ENCODE results near the gene HSPA12A.

DNA sequence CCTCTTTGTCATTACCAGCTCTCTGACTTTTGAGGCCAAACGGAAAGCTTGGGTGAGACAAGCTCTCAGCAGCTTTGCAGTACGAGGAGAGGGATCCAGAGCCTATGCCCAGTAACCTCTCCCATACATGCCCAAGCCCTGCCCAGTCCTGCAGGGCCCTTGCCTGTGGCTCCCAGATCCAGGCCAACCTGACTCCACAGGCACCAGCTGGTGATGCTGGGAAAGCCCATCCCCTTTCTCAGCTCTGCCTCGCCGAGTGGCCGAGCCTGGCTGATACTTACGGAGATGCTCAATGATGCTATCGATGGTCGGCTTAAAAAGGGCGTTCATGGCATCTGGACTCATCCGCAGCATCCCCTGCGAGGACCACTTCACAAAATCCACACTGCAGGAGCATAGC, 66.2 kb downstream of the HSPA12A start:
- TF ChIP-seq, protein P1, sequence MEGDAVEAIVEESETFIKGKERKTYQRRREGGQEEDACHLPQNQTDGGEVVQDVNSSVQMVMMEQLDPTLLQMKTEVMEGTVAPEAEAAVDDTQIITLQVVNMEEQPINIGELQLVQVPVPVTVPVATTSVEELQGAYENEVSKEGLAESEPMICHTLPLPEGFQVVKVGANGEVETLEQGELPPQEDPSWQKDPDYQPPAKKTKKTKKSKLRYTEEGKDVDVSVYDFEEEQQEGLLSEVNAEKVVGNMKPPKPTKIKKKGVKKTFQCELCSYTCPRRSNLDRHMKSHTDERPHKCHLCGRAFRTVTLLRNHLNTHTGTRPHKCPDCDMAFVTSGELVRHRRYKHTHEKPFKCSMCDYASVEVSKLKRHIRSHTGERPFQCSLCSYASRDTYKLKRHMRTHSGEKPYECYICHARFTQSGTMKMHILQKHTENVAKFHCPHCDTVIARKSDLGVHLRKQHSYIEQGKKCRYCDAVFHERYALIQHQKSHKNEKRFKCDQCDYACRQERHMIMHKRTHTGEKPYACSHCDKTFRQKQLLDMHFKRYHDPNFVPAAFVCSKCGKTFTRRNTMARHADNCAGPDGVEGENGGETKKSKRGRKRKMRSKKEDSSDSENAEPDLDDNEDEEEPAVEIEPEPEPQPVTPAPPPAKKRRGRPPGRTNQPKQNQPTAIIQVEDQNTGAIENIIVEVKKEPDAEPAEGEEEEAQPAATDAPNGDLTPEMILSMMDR (IDR thresholded peaks at IDR 0.05; ENCODE audit: low read length): no peak
- TF ChIP-seq EZH2phosphoT487 (IDR thresholded peaks at IDR 0.05; ENCODE audit: low read length): no peak

Data from MM.1S (cell line).